GM10248 (cell line): ENCODE results near the gene TNFRSF8.

Experiments used
- CTCF ChIA-PET: fragments of 300-600 bp; sonication (Branson Sonifier 250); formaldehyde crosslinking; extraction: SDS; loops from one replicate; lab custom pipeline; 2021; ENCODE audit warnings: antibody characterized with exemption; lab: Yijun Ruan, JAX
- POLR2A ChIA-PET: fragments of 350-650 bp; sonication (Branson Sonifier 250); formaldehyde crosslinking; extraction: SDS; loops from one replicate; lab custom pipeline; 2020; ENCODE audit warnings: antibody characterized with exemption; lab: Yijun Ruan, JAX
- DNase-seq: peaks from one replicate; pipeline ENCODE4 v3.0.0; 2012; ENCODE audit errors: extremely low spot score
- CTCF ChIP-seq: IDR thresholded peaks from 2 replicates; pipeline ENCODE4 v1.5.1; 2012; ENCODE audit warnings: mild to moderate bottlenecking, low read depth; ENCODE audit errors: extremely low read depth, missing control alignments, control extremely low read depth

Gene TNFRSF8

DNA sequence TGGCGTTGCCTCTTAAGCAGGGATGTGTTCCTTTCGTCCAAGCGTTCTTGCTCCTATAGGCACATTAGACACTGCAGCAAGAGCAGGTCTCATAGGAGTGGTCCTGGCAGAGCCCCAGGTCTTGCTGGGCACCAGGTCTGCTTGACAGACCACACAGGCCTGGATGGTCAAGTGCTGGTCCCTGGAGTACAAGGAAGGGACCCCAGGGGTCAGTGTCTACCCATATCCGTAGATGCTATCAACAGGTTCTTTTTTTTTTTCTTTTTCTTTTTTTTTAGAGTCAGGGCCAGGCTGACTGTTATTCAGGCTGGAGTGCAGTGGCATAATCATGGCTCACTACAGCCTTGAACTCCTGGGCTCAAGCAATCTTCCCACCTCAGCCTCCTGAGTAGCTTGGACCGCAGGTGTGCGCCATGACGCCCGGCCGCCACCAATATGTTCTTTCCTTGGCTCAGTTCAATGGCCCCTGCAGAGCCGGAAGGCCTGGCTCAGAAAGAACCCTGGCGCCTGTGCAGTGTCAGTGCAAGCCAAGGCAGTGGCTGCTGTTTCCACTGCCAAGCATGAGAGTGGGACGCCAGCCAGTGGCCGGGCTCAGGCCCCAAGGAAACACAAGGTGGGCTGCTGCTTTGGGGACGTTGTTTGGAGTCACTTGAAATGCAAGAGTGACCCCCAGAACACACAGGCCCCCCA lies 10.0 kb upstream of the TNFRSF8 start:
- peak; percentile 7 for TF ChIP-seq CTCF
- no peak for DNase-seq
- CTCF ChIA-PET, result interaction anchor here (1.7 to 4.1 kb wide), 3 partner anchors 10 to 26 kb away, joined by 5 to 45 read pairs (median 23); partner anchors contain the start of gene TNFRSF8
- POLR2A ChIA-PET, result interaction anchor here (2.1 kb wide), 1 partner anchor 26 kb away, joined by 12 read pairs; no protein-coding TSS in a partner anchor

DNA sequence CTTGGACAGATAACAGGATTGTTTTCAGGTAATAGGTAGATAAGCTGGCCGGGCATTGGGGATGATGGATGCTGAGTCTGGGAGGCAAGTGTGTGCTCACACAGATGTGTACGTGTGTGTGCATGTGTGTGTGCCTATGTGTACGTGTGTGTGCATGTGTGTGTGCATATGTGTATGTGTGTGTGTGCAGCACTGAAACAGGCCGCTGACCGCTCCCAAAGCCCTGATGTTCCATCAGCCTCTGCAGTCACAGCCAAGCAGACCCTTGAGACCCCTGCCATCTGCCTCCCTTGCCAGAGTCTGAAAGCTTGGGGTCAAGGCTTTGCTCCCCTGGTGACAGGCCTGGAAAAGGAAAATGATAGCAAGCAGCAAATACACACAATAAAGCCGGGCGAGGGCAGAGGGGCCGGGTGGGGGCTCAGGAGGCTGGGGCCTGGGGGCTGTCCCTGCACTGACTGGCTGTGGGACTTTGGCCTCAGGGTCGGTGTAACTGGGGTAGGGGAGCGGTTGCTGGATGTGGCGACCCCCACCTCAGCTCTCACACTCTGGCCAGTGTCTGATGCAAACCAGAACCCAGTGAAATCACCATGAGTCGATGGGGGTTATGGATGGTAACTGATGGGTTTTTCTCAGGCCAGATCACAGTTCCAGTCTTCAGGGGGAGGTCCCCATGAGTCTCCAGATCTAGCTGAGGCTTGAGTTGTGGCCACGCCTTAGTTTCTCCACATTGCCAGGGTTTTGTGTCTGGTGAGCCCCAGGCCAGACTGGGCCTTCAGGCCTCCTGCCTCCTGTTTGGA lies 9.2 kb upstream of the TNFRSF8 start:
- DNase-seq, result peak; percentile 72
- POLR2A ChIA-PET, result interaction anchor here (0.5 to 1.2 kb wide), 3 partner anchors 14 to 144 kb away, joined by 3 to 4 read pairs (median 4); no protein-coding TSS in a partner anchor
- TF ChIP-seq CTCF, result no peak
- CTCF ChIA-PET, result interaction anchor here (1.1 to 2.9 kb wide), 6 partner anchors 9 to 60 kb away, joined by 3 to 23 read pairs (median 6); partner anchors contain the start of gene TNFRSF8

- DNase-seq, result no peak
- no peak for TF ChIP-seq CTCF
- POLR2A ChIA-PET, result interaction anchor here (1.2 kb wide), 1 partner anchor 146 kb away, joined by 3 read pairs; no protein-coding TSS in a partner anchor
- CTCF ChIA-PET, result interaction anchor here (1.1 to 3.0 kb wide), 6 partner anchors 8 to 53 kb away, joined by 4 to 23 read pairs (median 9); no protein-coding TSS in a partner anchor
These were observed 7.8 kb upstream of the TNFRSF8 start for GRCh38 chr1:12055259-12055658.

- ChIA-PET CTCF (interaction anchor here (1.0 to 5.4 kb wide), 9 partner anchors 9 to 149 kb away, joined by 3 to 25 read pairs (median 7); no protein-coding TSS in a partner anchor), POLR2A (interaction anchor here (1.5 to 1.7 kb wide), 2 partner anchors 17 to 146 kb away, joined by 3 to 4 read pairs; no protein-coding TSS in a partner anchor)
- DNase-seq, result peak; percentile 38
- TF ChIP-seq CTCF, result no peak
These were observed 6.7 kb upstream of the TNFRSF8 start for GRCh38 chr1:12056331-12056841.

- peak; percentile 48 for DNase-seq
- POLR2A ChIA-PET, result interaction anchor here (1.5 to 1.7 kb wide), 2 partner anchors 18 to 147 kb away, joined by 3 to 4 read pairs; no protein-coding TSS in a partner anchor
- CTCF ChIA-PET, result interaction anchor here (1.2 to 5.4 kb wide), 10 partner anchors 9 to 150 kb away, joined by 3 to 25 read pairs (median 5); no protein-coding TSS in a partner anchor
- no peak for TF ChIP-seq CTCF
These were observed 5.7 kb upstream of the TNFRSF8 start for GRCh38 chr1:12057382-12057781.
